HG03558 (cell line): ENCODE data around the gene TMEM164.

Experiments used
- ATAC-seq: cut with Tn5 transposase; IDR thresholded peaks from one replicate; pipeline ENCODE4 v1.9.1; 2021; ENCODE audit warnings: moderate number of reproducible peaks; ENCODE audit not compliant: unreplicated experiment; ENCODE audit errors: extremely low read depth

TMEM164 gene

DNA sequence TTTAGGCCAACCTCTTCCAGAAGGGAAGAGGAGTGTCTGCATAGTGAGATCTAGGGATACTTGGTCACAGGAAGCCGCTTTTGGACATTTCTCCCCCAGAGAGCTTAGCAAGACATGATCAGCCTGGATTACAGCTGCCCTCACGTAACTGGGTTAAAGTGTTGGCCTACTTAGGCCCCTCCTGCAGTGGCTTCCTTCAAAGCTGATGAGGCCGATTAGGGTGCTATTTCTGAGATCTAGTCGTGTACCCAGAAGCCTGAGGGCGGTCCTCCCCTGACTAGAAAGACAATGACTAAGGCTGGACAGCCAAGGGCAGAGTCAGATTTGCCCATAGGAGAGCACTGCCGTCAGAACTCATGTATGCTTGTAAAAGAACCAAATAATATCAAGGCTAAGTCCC, 180.0 kb downstream of the TMEM164 start:
- no peak for ATAC-seq

DNA sequence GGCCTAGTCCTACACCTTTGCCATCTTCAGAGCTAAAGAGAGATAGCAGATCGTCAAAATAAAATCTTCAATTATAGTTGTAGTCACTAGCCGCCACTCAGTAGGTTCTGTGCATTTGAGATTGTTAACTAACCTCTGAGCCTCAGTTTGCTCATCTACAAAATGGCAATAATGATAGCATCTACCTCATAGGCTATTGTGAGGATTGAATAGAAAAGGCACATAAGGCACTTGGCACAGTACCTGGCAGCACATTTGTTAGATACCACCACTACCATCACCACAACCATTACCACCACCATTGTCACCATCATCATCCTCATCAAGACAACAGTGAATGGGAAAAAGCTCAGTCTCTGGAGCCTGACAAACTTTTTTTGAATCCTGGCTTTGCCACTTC, 180.4 kb downstream of the TMEM164 start:
- no peak for ATAC-seq

DNA sequence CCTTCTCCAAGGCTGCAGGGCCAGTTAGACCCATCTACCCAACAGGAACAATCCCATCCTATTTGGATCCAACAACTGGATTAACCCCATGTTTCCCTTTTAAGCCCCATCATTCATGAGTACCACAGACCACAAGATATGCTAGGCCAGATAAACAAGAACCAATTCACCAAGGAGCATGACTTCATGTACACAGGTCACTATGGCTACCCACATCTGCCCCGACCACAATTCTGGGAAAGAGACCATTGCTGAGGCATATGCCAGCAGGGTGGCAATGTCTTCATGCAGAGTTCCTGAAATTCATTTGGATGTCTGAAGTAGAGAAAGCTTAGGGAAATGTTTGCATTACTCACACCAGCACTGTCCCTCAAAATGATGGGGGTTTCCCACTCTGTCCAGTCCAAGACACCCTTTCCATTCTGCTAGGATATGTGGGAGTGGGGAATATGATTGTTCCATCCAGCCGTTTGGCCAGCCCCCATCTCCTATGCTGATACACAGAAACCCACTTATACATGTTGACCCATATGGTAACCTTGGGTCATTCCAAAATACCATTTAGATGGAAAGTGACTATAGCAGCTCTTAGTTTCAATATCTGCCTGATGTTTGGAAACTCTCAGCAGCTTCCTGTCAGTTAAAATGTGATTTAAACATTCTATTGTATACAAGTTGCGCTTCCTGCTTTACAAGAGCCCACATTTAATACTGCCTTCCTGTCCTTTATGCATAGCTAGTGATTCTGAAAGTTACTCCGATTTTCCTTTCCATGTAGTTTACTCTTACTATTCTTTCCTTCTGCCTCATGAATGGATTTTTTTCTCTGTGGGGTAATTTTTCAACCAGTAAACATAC, 186.0 kb downstream of the TMEM164 start:
- ATAC-seq = no peak

DNA sequence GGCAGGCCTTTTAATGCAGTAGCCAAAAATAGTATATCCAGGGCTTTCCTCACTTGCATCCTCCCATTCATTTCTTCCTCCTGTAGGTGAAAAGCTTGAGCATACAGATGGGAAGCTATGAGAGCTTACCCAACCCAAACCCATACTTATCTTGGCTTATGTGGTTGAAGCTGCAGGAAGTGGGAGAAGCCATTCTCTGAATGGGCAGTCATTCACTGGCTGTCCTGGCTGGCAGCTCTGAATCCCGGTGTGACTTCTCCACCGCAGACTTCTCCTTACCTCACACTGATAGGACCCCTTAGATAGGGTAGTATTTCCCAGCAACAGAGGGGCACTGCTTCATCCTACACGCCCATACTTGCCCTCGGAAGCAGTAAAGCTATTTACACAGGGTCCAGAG, 189.6 kb downstream of the TMEM164 start:
- ATAC-seq = no peak

DNA sequence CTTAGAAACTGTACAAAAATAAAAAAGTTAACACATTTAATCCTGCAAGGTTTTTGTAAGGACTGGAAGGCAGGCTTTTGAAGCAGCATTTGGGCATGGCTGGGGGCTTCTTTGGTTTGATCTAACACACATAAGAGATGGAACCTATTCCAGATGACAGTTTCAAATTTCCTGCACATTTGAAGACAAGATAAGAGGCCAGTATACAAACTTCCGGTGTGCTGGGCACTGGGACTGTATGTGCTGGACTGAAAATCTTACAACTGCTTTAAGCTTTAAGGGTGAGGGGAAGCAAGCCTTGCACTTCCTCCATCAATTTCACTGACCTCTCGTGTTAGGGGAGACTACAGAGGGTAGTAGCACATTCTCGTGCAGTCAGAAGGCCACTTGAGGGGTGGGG, 192.1 kb downstream of the TMEM164 start:
- no peak for ATAC-seq

DNA sequence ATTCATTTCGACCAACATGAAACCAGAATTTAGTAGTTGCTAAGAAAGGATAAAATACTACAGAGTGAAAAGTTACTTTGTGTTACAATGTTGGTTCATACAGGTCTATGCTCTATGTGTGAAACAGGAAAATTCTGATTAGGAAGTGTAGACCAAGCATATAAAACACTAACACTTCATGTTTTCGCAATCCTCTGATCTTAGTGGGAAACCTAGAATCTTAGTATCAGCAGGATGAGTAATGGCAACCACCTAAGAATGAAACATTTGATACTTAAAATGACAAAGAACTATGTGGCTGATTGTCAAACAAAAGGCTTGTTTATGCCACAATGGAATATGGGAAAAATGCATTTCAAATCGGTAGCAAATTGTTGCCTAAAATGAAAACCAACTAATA, 198.9 kb downstream of the TMEM164 start:
- ATAC-seq = no peak

DNA sequence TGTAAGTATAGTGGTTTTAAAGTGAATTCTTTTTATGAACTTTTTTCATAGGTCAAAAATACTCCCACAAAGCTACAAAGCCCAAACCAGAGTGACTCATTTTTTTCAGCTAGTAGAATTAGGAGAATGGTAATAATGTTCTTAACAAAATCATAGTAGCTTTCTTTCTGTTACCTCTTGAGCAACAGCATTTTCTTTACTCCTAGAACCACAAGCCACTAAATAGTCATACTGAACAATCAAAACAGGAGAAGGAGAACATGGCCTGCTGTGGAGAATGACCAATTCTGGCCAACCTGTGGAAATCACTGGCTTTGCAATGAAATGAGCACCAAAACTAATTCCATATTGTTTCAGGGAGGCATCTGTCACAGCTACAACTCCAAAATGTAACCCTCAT, 202.1 kb downstream of the TMEM164 start:
- no peak for ATAC-seq

DNA sequence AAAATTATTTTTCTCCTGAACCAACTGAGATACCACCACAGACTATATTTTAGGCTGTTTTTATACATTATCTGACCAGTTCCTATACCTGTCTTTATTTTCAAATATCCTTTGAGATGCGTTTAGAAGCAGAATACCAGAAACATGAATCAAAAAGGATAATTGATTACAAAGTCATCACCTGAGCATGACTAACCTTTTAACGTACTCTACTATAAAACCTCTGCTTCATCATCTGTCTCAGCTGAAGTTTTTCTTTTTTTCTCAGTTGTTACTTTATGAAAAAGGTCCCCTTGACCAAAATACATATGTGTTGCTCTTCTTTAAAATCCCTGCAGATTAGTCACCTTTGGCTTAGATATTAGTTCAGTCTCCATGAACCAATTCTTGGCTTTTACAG, 205.2 kb downstream of the TMEM164 start:
- ATAC-seq = no peak

DNA sequence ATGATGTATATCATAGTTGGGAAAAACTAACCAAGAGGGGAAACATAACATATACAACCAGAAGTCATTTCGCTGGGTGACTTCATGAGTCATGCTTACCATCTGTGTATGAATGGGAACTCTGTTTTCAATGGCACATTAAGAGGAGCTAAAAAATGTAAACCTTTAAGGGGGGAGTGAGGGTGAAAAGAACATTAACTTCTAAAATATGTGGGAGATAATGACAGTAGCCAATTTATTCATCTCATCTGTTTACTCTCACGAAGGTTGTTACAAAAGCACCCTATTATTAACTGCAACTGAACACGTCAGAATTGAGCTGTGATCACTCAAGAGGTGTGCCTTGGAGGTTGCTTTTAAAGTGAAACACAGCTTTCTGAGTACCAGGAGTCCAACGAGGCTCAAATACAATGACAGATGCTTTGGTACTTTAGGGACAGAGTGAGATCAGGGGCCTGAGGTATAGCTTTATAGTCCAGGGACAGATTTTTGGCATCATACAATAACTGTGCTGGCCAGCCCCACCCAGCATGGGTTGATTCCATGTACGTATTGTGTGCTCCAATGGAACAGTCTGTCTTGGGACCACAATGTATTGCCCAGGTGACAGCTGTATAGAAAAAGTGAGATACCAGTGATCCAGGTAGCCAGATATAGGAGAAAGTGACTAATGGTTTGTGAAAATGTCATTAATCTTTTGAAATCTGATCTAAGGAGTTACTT, 207.7 kb downstream of the TMEM164 start:
- no peak for ATAC-seq

DNA sequence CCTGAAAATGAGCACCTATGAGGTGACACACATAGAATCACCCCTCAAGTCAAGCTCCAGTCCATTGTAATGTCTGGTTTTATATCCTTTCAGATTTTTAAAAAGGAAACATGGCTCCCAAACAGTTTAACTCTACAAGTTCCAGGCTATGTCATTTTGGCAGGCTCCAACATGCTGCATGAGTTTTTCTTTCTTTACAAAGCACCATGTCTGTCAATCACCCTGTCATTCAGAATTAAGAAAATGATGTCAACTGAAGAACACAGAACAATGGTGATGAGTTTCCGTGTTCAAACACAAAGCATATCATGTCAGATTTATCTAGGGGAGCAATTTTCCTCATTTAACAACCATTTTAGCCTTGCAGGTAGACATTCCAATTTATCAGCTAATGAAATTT, 208.4 kb downstream of the TMEM164 start:
- no peak for ATAC-seq

DNA sequence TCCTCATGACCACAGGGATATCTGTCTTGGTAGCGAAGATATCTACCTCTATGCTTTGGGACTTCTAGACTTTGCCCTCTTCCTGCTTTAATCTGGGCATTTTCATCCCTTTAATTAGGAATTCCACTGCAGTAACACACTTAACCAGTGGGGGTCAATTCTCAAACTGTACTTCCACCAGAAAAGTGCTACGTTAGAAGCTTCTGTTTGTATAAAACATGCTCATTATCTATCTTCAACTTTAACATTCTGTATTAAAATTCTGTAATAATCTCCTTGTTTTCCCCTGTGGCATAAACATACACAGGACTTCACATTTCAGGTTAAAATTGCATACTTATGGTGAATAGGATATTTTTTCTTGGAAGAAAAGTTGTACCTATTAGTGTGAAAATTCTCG, 209.4 kb downstream of the TMEM164 start:
- ATAC-seq = no peak

DNA sequence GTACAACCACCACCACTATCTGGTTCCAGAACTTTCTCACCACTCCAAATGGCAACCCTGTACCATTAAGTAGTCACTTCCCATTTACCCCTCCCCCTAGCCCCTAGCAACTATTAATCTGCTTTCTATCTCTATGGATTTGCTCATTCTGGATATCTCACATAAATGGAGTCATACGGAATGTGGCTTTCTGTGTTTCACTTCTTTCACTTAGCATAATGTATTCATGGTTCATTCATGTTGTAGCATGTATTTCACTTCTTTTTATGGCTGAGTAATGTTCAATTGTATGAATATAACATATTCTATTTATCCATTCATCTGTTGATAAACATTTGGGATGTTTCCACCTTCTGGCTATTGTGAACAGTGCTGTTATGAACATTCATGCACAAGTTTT, 210.3 kb downstream of the TMEM164 start:
- ATAC-seq = no peak

DNA sequence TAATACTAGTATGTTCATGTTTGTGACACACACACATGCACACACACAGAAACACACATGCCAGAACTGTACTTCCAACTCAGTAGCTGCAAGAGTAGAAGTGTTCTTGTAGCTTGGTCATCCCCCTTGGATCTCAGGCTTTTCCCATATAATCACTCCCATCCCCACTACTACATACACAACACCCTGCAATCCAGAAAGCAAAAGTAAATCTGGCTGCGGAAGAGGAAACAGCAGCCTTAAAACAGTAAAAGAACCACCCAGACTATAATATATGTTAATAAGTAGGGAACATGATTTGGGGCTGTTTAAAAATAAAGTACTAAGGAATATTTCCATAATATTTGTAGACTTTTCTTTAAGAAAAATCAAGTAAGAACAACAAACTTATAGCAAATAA, 211.8 kb downstream of the TMEM164 start:
- ATAC-seq = no peak

DNA sequence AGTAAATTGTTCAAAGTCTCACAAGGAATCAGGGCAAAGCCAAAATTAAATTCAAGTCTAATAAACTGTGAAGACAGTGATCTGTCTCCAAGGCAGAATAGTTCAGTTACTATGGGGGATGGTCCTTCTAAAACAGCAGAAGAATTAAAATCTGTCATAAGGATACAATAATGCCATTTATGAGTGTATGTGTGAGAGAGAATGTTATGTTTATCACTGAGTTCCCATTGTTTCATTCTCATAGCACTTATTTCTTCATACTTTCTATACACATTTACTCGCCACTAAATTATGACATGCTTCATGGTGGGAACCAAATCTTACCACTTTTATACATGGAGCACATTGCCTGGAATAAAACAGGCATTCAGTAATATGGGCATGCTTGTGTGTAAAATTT, 212.5 kb downstream of the TMEM164 start:
- no peak for ATAC-seq

DNA sequence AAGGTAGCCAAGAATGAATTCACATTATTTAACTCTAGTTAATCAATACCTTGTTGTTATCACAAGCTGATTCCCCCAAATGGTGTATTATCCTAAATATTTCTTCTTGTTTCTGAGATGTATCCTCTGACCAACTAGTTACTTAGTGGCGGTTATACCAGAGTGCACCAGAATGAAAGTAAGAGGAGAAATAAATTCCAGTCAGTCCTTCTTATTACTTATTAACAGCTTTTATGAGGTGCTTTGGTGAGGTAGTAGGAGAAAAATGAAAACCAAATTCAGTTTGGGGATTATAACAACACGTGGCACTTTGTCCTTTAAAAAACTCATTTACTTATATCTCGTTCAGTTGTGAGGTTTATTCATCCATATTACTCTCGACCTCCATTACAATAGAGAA, 213.1 kb downstream of the TMEM164 start:
- no peak for ATAC-seq

DNA sequence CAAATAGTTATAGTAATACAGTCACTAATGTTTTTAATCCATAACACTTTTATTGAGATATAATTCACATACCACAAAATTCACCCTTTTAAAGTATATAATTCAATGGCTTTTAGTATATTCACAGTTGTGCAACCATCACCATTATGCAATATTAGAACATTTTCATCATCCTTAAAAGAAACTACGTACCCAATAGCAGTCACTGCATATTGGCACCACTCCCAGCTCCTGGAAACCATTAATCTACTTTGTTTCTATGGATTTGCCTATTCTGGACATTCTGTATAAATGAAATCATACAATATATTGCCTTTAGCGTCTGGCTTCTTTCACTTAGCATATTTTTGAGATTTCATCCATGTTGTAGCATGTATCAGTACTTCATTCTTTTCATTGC, 215.7 kb downstream of the TMEM164 start:
- ATAC-seq = no peak

DNA sequence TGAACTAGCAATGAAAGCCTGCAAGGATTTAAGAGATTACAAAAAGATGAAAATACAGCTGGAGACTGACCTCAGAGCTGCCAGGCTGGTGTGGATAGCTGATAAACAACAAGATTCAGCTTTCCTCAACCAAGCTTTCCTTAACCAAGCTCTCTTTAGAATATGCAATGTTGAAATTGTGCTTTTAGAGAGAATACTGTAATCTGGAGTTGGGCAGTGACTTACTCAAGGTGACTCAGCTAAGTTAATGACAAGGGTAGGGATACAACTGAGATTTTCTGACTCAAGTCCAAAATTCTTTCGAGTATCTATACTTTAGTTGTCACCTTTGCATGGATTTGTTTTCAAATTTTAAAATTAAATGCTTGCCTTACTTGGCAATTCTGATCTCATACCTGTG, 217.0 kb downstream of the TMEM164 start:
- ATAC-seq = no peak

DNA sequence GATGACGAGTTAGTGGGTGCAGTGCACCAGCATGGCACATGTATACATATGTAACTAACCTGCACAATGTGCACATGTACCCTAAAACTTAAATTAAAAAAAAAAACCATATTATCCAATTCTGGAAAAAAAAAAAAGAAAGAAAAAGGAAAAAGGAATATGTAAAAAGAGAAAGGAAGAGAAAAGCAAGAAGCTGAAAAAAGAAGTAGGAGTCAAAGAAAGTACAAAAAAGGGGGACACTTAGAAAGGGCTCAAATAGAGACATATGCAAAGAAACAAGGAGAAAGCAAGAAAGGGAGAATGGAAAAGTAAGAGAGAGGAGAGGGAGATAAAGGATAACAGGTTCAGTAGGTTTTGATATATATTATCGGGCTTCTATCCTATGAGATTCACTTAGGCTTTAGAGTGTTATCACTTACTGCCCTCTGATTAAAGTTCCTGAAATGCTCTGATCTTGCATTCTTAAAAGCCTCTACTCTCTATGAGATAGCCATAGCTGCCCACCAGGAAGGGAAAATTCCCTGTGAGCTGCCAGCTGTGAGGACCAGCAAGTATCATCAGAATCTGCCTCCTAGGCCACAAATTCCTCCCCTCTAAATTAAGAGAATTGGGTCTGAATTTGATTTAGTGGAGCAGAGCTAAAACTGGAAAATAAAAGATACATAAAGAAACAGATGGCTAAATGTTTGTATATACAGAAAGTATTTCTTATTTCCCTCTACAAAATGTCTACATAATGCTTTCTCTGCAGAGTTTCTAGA, 219.8 kb downstream of the TMEM164 start:
- no peak for ATAC-seq

DNA sequence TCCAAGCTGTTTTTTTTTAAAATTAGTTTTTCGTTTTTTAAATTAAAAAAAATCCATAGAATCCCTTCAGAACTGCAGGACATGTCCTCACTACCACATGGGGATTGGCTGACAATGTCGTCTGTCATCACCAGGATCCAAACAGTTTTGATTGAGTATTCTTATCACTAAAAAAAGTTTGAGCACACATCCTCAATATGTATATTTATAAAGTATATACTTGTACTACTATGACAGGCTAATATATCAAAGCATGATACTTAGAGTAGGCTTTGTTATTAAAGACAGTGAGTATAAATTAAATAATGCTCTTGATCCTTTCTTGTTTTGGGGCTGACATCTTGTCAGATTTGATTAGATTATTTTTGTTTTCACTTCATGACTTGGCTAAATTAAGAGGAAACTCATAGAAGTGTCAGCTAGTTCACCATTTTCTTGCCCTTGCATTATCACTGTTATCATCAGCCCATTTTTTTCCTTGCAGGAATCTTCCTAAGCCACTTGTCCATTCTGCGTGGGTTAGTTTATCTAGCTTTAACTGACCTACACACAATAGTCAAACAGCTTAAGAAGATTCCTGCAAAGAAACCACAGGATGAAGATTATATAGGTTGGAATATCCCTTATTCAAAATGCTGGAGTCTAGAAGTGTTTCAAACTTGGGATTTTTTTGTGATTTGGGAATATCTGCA, 222.2 kb downstream of the TMEM164 start:
- ATAC-seq = no peak

DNA sequence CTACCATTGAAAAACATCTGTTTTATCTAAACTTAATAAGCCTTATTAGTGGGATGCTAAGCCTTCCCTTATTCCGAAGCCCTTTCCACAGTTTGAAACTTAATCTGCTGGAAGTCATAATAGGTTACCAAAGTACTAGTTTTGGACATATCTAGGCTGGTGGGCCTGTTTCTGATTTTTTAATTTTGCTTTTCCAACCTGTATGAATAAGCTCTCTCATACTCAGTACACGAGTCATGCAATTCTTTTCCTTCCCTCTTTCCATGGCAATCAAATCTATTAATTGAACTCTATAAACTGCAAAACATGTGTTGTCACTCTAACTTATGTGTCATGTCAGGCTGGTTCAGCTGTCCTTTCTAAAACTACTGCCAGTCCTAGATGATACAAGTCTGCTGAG, 224.0 kb downstream of the TMEM164 start:
- no peak for ATAC-seq
